Endothelial cell of umbilical vein (primary cell): ENCODE results near the gene TMEM54. TPM values are rescaled to one million over a fixed set of nuclear protein-coding genes. Genes with fewer than 3 reads are reported as not detected.

Experiments used
- BruUV-seq: library from RNA; stranded (reverse); fragments of 400-500 nt; replicated peaks from 2 replicates; lab custom pipeline; 2021; lab: Mats Ljungman, UMichigan
- CTCF ChIA-PET: fragments of 300-600, 350-600 bp; sonication (Branson Sonifier 250); formaldehyde crosslinking; loops from one replicate; lab custom pipeline; 2021; ENCODE audit warnings: antibody characterized with exemption, inconsistent platforms; lab: Charles Lee
- POLR2A ChIA-PET: fragments of 300-600, 350-600 bp; sonication (Branson Sonifier 250); formaldehyde crosslinking; loops from one replicate; lab custom pipeline; 2021; ENCODE audit warnings: antibody characterized with exemption, inconsistent platforms; lab: Charles Lee
- DNase-seq: peaks from one replicate; pipeline ENCODE4 v3.0.0-alpha.2; 2011; ENCODE audit warnings: low read depth, low spot score
- FAIRE-seq: peaks from 2 replicates; lab custom pipeline; 2011; peaks lifted over from hg19 to GRCh38; lab: Jason Lieb, UNC
- H2AFZ ChIP-seq: 2 replicates; pipeline ENCODE4 v1.6.0; 2012; ENCODE audit warnings: low read depth, low read length, control low read depth, inconsistent platforms
- H3K27ac ChIP-seq: 2 replicates; pipeline ENCODE4 v1.5.1; 2011; ENCODE audit warnings: low read depth, mild to moderate bottlenecking, control low read depth, low read length, moderate library complexity; ENCODE audit not compliant: insufficient read depth
- H3K27me3 ChIP-seq, 2 experiments: 2 replicates each; pipeline versions ENCODE4 v1.6.0 to v1.6.1; 2011; ENCODE audit warnings: low read length in 2 of 2, mixed read lengths in 1 of 2; ENCODE audit not compliant: control insufficient read depth in 2 of 2, insufficient read depth in 2 of 2
- H3K36me3 ChIP-seq, 2 experiments: 2 replicates in 1 of 2; 3 replicates in 1 of 2; pipeline ENCODE4 v1.5.1; 2011; ENCODE audit warnings: low read length in 2 of 2, mild to moderate bottlenecking in 1 of 2, moderate library complexity in 1 of 2; ENCODE audit not compliant: control insufficient read depth in 2 of 2, insufficient read depth in 2 of 2; ENCODE audit errors: extremely low read depth in 1 of 2
- H3K4me1 ChIP-seq: 3 replicates; pipeline ENCODE4 v1.5.1; 2011; ENCODE audit warnings: mild to moderate bottlenecking, low read length; ENCODE audit not compliant: control insufficient read depth, insufficient read depth; ENCODE audit errors: extremely low read depth
- H3K4me2 ChIP-seq: 2 replicates; pipeline ENCODE4 v1.6.1; 2011; ENCODE audit warnings: low read length, control low read depth, mixed read lengths; ENCODE audit not compliant: insufficient read depth
- H3K4me3 ChIP-seq, 3 experiments: fragments of 200-600 bp in 1 of 3; sonication (generic), shearing (Covaris generic) in 1 of 3; replicated peaks in 1 of 3; 2 replicates each; pipeline ENCODE4 v1.5.1; 2011 to 2016; ENCODE audit warnings: control low read depth in 3 of 3, low read length in 3 of 3, mild to moderate bottlenecking in 2 of 3, inconsistent platforms in 1 of 3, low read depth in 1 of 3, moderate library complexity in 1 of 3; ENCODE audit not compliant: insufficient read depth in 1 of 3
- H3K79me2 ChIP-seq: 2 replicates; pipeline ENCODE4 v1.6.0; 2012; ENCODE audit warnings: low read length, inconsistent platforms; ENCODE audit not compliant: control insufficient read depth, insufficient read depth
- H3K9ac ChIP-seq: replicated peaks from 2 replicates; pipeline ENCODE3; 2011; ENCODE audit warnings: low read length, control low read depth; ENCODE audit not compliant: insufficient read depth; ENCODE audit errors: extremely low read depth
- H3K9me1 ChIP-seq: replicated peaks from 3 replicates; pipeline ENCODE4 v1.6.0; 2011; ENCODE audit warnings: mild to moderate bottlenecking, low read length; ENCODE audit not compliant: control insufficient read depth, insufficient read depth; ENCODE audit errors: extremely low read depth
- H3K9me3 ChIP-seq: replicated peaks from 2 replicates; pipeline ENCODE4 v1.5.1; 2012; ENCODE audit warnings: low read length, inconsistent platforms; ENCODE audit not compliant: control insufficient read depth, insufficient read depth
- H4K20me1 ChIP-seq: replicated peaks from 2 replicates; pipeline ENCODE3; 2011; ENCODE audit warnings: mild to moderate bottlenecking, low read length; ENCODE audit not compliant: control insufficient read depth, insufficient read depth; ENCODE audit errors: extremely low read depth
- CTCF ChIP-seq, 2 donors: IDR thresholded peaks; 1 replicate in 1 of 2; 2 replicates in 1 of 2; pipeline ENCODE4 v1.5.1; 2011; ENCODE audit warnings: low read length in 2 of 2, mild to moderate bottlenecking in 2 of 2, moderate library complexity in 2 of 2, control low read depth in 1 of 2, inconsistent platforms in 1 of 2, low read depth in 1 of 2; ENCODE audit not compliant: insufficient read depth in 1 of 2; ENCODE audit errors: extremely low read depth in 1 of 2
- EZH2 ChIP-seq: IDR thresholded peaks from 2 replicates; pipeline ENCODE4 v1.6.1; 2012; ENCODE audit warnings: borderline replicate concordance, low read depth, mild to moderate bottlenecking, moderate library complexity, low read length, inconsistent platforms; ENCODE audit not compliant: severe bottlenecking
- FOS ChIP-seq: IDR thresholded peaks from 2 replicates; pipeline ENCODE4 v1.6.1; 2011; ENCODE audit warnings: mild to moderate bottlenecking, low read length, moderate library complexity, borderline replicate concordance; ENCODE audit not compliant: insufficient read depth
- JUN ChIP-seq: IDR thresholded peaks from 2 replicates; pipeline ENCODE4 v1.6.1; 2011; ENCODE audit warnings: borderline replicate concordance, low read depth; ENCODE audit not compliant: insufficient read length, insufficient read depth
- MYC ChIP-seq: IDR thresholded peaks from one replicate; pipeline ENCODE4 v1.6.1; 2011; ENCODE audit warnings: mild to moderate bottlenecking, low read depth, low read length
- POLR2A ChIP-seq: IDR thresholded peaks from 2 replicates; pipeline ENCODE4 v1.6.1; 2012; ENCODE audit warnings: low read depth, mild to moderate bottlenecking, control low read depth, low read length
- POLR2AphosphoS5 ChIP-seq: IDR thresholded peaks from 2 replicates; pipeline ENCODE4 v1.6.1; 2012; ENCODE audit warnings: low read depth, mild to moderate bottlenecking, control low read depth, low read length, moderate library complexity; ENCODE audit not compliant: insufficient read depth
- dilution Hi-C: fragments of 300-500 bp; cut with MboI; formaldehyde crosslinking; loops from one replicate; pipeline ENCODE4 v1.15.0; 2019; ENCODE audit warnings: low sequenced_read_pairs; ENCODE audit not compliant: extremely low pct_ligation_motif_present
- intact Hi-C: fragments of 100-400 bp; cut with micrococcal nuclease; formaldehyde crosslinking; loops from one replicate; pipeline ENCODE4 v1.10.0; 2022
- polyA plus RNA-seq, 4 experiments: library from polyadenylated mRNA; depleted of rRNA in 3 of 4; stranded (reverse) in 3 of 4; unstranded in 1 of 4; fragments of >200 nt; gene quantifications; 2 replicates each; pipeline versions ENCODE4 v1.2.1 to v1.2.3, GENCODE V29; 2011 to 2012; ENCODE audit warnings: missing spikeins in 1 of 4
- total RNA-seq: library from RNA; stranded (reverse); gene quantifications from 2 replicates; pipeline ENCODE4 v1.2.3, GENCODE V29; 2021
- TF ChIP-seq, protein P1 (sequence below): IDR thresholded peaks from 2 replicates; pipeline ENCODE4 v1.6.1; 2011; ENCODE audit not compliant: insufficient read depth, insufficient read length

Gene TMEM54
- total and polyA plus RNA-seq, 2 donors (not counting 3 experiments of a cell fraction or from before 2014, with no cell fraction given), result 23.6 to 77.2 TPM

DNA sequence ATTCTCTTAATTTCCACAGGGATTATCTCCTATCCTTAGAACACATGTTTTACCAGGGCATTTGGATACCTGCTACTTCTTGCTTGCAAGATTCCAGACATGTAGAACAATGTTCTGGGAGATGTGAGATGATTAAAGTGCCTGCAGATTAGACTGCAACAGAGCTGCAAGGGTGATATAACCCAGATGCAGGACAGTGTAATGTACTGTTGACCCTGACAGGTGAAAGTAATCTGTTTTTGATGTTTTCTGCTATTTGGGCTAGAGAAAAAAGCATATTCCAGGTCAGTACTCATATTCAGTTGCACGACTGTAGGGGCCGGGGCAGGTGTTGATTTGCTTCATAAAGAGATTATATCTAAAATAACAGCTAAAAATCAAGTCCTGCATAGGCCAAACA lies 27.1 kb upstream of the TMEM54 start:
- no peak for DNase-seq
- Histone ChIP-seq H3K4me3 (no peak overlapping the region), H3K9ac (no peak overlapping the region), H4K20me1 (no peaks in the 10 kb centered on the region), H2AFZ (no peak overlapping the region), H3K79me2 (no peaks in the 10 kb centered on the region), H3K27me3 (peaks cover 2 to 3% of the 10 kb centered on the region in 2 experiments), H3K36me3 (no peaks in the 10 kb centered on the region), H3K27ac (no peak overlapping the region), H3K9me1 (no peaks in the 10 kb centered on the region), H3K9me3 (no peaks in the 10 kb centered on the region), H3K4me2 (no peak overlapping the region), H3K4me1 (no peaks in the 10 kb centered on the region)
- ChIA-PET CTCF (interaction anchor here (1.8 to 2.2 kb wide), 2 partner anchors 79 to 158 kb away, joined by 6 to 12 read pairs; no protein-coding TSS in a partner anchor), POLR2A (no interaction called here)
- no peak for TF ChIP-seq FOS
- TF ChIP-seq, protein P1, sequence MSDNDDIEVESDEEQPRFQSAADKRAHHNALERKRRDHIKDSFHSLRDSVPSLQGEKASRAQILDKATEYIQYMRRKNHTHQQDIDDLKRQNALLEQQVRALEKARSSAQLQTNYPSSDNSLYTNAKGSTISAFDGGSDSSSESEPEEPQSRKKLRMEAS, result no peak
- TF ChIP-seq CTCF (IDR thresholded peaks at IDR 0.05; ENCODE audit: extremely low read depth in 1 of 2, insufficient read depth in 1 of 2, low read depth in 1 of 2, low read length in 2 of 2), result no peak
- no TSS peak for BruUV-seq
- FAIRE-seq, result no peak
- intact Hi-C loops (no loop called here), dilution Hi-C loops (no loop called here)

GRCh38 chr1:32927441-32927840 lies 26.3 kb upstream of the TMEM54 start:
- DNase-seq, result no peak
- Histone ChIP-seq H3K27me3 (peaks cover 2 to 3% of the 10 kb centered on the region in 2 experiments), H3K27ac (no peak overlapping the region), H4K20me1 (no peaks in the 10 kb centered on the region), H3K9me1 (no peaks in the 10 kb centered on the region), H3K36me3 (no peaks in the 10 kb centered on the region), H3K4me3 (no peak overlapping the region), H3K9ac (no peak overlapping the region), H3K4me1 (no peaks in the 10 kb centered on the region), H3K4me2 (no peak overlapping the region), H2AFZ (no peak overlapping the region), H3K9me3 (no peaks in the 10 kb centered on the region), H3K79me2 (no peaks in the 10 kb centered on the region)
- dilution Hi-C loops, result no loop called here
- intact Hi-C loops, result no loop called here
- no TSS peak for BruUV-seq
- TF ChIP-seq JUN (no peak), POLR2AphosphoS5 (no peak), EZH2 (no peak), POLR2A (no peak), FOS (no peak), MYC (no peak), CTCF (IDR thresholded peaks at IDR 0.05; ENCODE audit: extremely low read depth in 1 of 2, insufficient read depth in 1 of 2, low read depth in 1 of 2, low read length in 2 of 2) (no peak)
- CTCF ChIA-PET, result interaction anchor here (0.9 to 2.2 kb wide), 2 partner anchors 80 to 159 kb away, joined by 3 to 12 read pairs; no protein-coding TSS in a partner anchor
- POLR2A ChIA-PET, result no interaction called here
- FAIRE-seq, result no peak
